ENCODE measurements around the gene ARHGAP24. TPM values are rescaled to one million over a fixed set of nuclear protein-coding genes. Genes with fewer than 3 reads are reported as not detected.

Gene ARHGAP24
- total RNA-seq, 1 experiment from 2014 or later: 1.3 TPM

GRCh38 chr4:85798012-85798770 is 323.2 kb downstream of the ARHGAP24 start:
- no TSS peak for BruUV-seq (replicated peaks)
- no peaks in the 10 kb centered on the region for H3K9me2 ChIP-seq (ENCODE audit: insufficient read depth)
- ChIA-PET POLR2A (interaction anchor here (1.0 kb wide), 1 partner anchor 172 kb away, joined by 3 read pairs; no protein-coding TSS in a partner anchor), CTCF (interaction anchor here (1.0 to 2.8 kb wide), 9 partner anchors 8 to 245 kb away, joined by 3 to 91 read pairs (median 14); no protein-coding TSS in a partner anchor), RAD21 (ENCODE audit: low non-redundant PET in 1 of 2, low total read pairs in 2 of 2, uncharacterized antibody in 2 of 2, unreplicated experiment in 2 of 2) (no interaction called here)
- peaks cover 0 to 4% of the 10 kb centered on the region in 2 experiments; a peak in 3 of 4 replicates for H3K4me1 ChIP-seq (ENCODE audit: control insufficient read depth in 1 of 2, insufficient read depth in 2 of 2, low read length in 2 of 2)
- H3K79me2 ChIP-seq (ENCODE audit: insufficient read depth, low read length): no peaks in the 10 kb centered on the region
- H3K27ac ChIP-seq (ENCODE audit: low read depth, low read length): no peak overlapping the region
- no peaks in the 10 kb centered on the region for H3K9me3 ChIP-seq (ENCODE audit: control insufficient read depth in 1 of 2, insufficient read depth in 1 of 2, low read depth in 1 of 2, low read length in 2 of 2)
- no peak overlapping the region for H3K4me3 ChIP-seq (replicated peaks in 1 of 2; ENCODE audit: low read depth in 1 of 2, low read length in 2 of 2)
- TF ChIP-seq SIN3A (IDR thresholded peaks at IDR 0.05; ENCODE audit: low read depth) (no peak), ZFX (IDR thresholded peaks at IDR 0.05) (no peak), REST (IDR thresholded peaks at IDR 0.05; ENCODE audit: low read depth) (no peak), CBX3 (IDR thresholded peaks at IDR 0.05; ENCODE audit: low read depth) (no peak), ELF1 (IDR thresholded peaks at IDR 0.05; ENCODE audit: borderline replicate concordance, low read depth) (no peak), EZH2 (IDR thresholded peaks at IDR 0.05) (no peak), ZNF274 (IDR thresholded peaks at IDR 0.05; ENCODE audit: low read depth, low read length) (no peak), ZBTB33 (IDR thresholded peaks at IDR 0.05; ENCODE audit: extremely low read depth, insufficient replicate concordance, low read length) (no peak), CTCF (IDR thresholded peaks at IDR 0.05 in 2 of 3, conservative IDR thresholded peaks at IDR 0.05 in 1 of 3; ENCODE audit: borderline replicate concordance in 1 of 3, insufficient read depth in 1 of 3, low read depth in 2 of 3, low read length in 2 of 3) (no peak), POLR2AphosphoS5 (IDR thresholded peaks at IDR 0.05; ENCODE audit: low read depth, low read length) (no peak), FOSL1 (IDR thresholded peaks at IDR 0.05; ENCODE audit: low read depth) (no peak), SRF (IDR thresholded peaks at IDR 0.05; ENCODE audit: low read depth) (no peak), MAX (IDR thresholded peaks at IDR 0.05) (no peak), CEBPB (IDR thresholded peaks at IDR 0.05; ENCODE audit: low read depth) (no peak), EZH2phosphoT487 (IDR thresholded peaks at IDR 0.05; ENCODE audit: borderline replicate concordance) (no peak), YY1 (IDR thresholded peaks at IDR 0.05; ENCODE audit: extremely low read depth, insufficient replicate concordance, low read depth, low read length) (no peak), SP1 (IDR thresholded peaks at IDR 0.05; ENCODE audit: low read depth) (no peak), TCF7L2 (IDR thresholded peaks at IDR 0.05; ENCODE audit: borderline replicate concordance, extremely low read depth, insufficient read depth, insufficient read length) (no peak), RAD21 (IDR thresholded peaks at IDR 0.05; ENCODE audit: low read depth) (no peak)
- H3K4me2 ChIP-seq (ENCODE audit: low read length): no peak overlapping the region
- H4K20me1 ChIP-seq (ENCODE audit: insufficient read depth): no peaks in the 10 kb centered on the region
- intact Hi-C loops (cut with micrococcal nuclease): loop anchor here (10.0 kb wide), 2 partner anchors 427 to 1097 kb away; partner anchors contain the start of gene C4orf36
- no peaks in the 10 kb centered on the region for H3K36me3 ChIP-seq (ENCODE audit: control insufficient read depth in 1 of 2, insufficient read depth in 2 of 2, low read length in 2 of 2)
- H3K27me3 ChIP-seq (ENCODE audit: insufficient read depth, low read length): no peaks in the 10 kb centered on the region
- DNase-seq (ENCODE audit: low read depth, low spot score) (no peak), ATAC-seq (no peak)
- H3K9ac ChIP-seq (ENCODE audit: low read length): no peak overlapping the region
- H2AFZ ChIP-seq (ENCODE audit: low read depth, low read length, poor library complexity, severe bottlenecking): peak overlapping the region; percentile 67
